Neutrophil (primary cell): Measurements from ENCODE around the gene CSTF3.

Source experiments
- H3K27ac ChIP-seq: fragments of 200-600 bp; sonication (generic); 2 replicates; pipeline ENCODE4 v1.5.1; 2016; ENCODE audit warnings: mild to moderate bottlenecking, moderate library complexity
- H3K27me3 ChIP-seq: fragments of 200-600 bp; sonication (generic); 2 replicates; pipeline ENCODE4 v1.6.0; 2016; ENCODE audit warnings: mild to moderate bottlenecking
- H3K36me3 ChIP-seq: fragments of 200-600 bp; sonication (generic); 2 replicates; pipeline ENCODE4 v1.5.1; 2017
- H3K4me1 ChIP-seq, 2 experiments: fragments of 200-600 bp in 1 of 2; sonication (generic) in 1 of 2; 1 replicate in 1 of 2; 2 replicates in 1 of 2; pipeline versions ENCODE4 v1.5.1 to v1.6.1; 2013 to 2016; ENCODE audit warnings: low read depth in 1 of 2, low read length in 1 of 2, mild to moderate bottlenecking in 1 of 2, moderate library complexity in 1 of 2; ENCODE audit not compliant: control insufficient read depth in 1 of 2, insufficient read depth in 1 of 2
- H3K4me3 ChIP-seq, 2 experiments: fragments of 200-600 bp in 1 of 2; sonication (generic) in 1 of 2; 1 replicate in 1 of 2; 2 replicates in 1 of 2; pipeline ENCODE4 v1.5.1; 2013 to 2016; ENCODE audit warnings: low read depth in 1 of 2, low read length in 1 of 2, mild to moderate bottlenecking in 1 of 2, moderate library complexity in 1 of 2
- H3K9me3 ChIP-seq: fragments of 200-600 bp; sonication (generic); 2 replicates; pipeline ENCODE4 v1.5.1; 2016
- CTCF ChIP-seq: fragments of 200-600 bp; sonication (generic); IDR thresholded peaks from 2 replicates; pipeline ENCODE4 v1.5.1; 2016; ENCODE audit warnings: antibody characterized with exemption

CSTF3 gene

GRCh38 chr11:33161120-33162005 is at the start of gene CSTF3:
TSS of gene CSTF3 (minus strand) at chr11:33161480. CDS start at chr11:33161325, 155 bp downstream.
- Histone ChIP-seq H3K4me1 (peaks cover 31 to 42% of the 10 kb centered on the region in 2 experiments), H3K4me3 (peak within 1 kb of the TSS; percentile 76 to 97), H3K36me3 (no peaks in the 10 kb centered on the region), H3K27ac (peak within 1 kb of the TSS; percentile 66), H3K27me3 (no peaks in the 10 kb centered on the region), H3K9me3 (no peaks in the 10 kb centered on the region)
- TF ChIP-seq CTCF: peak; percentile 86

- Histone ChIP-seq H3K9me3 (no peaks in the 10 kb centered on the region), H3K36me3 (no peaks in the 10 kb centered on the region), H3K4me3 (no peak overlapping the region), H3K27me3 (no peaks in the 10 kb centered on the region), H3K27ac (no peak overlapping the region), H3K4me1 (peaks cover 37 to 43% of the 10 kb centered on the region in 2 experiments)
- no peak for TF ChIP-seq CTCF
Observed at GRCh38 chr11:33208150-33208549, 46.9 kb upstream of the CSTF3 start.

- H3K27me3 ChIP-seq: no peaks in the 10 kb centered on the region
- peaks cover 31 to 36% of the 10 kb centered on the region in 2 experiments for H3K4me1 ChIP-seq
- no peak overlapping the region for H3K4me3 ChIP-seq
- no peaks in the 10 kb centered on the region for H3K36me3 ChIP-seq
- no peak for TF ChIP-seq CTCF
- H3K9me3 ChIP-seq: no peaks in the 10 kb centered on the region
- no peak overlapping the region for H3K27ac ChIP-seq
Observed at GRCh38 chr11:33207408-33207985, 46.2 kb upstream of the CSTF3 start.

- Histone ChIP-seq H3K36me3 (no peaks in the 10 kb centered on the region), H3K9me3 (no peaks in the 10 kb centered on the region), H3K27ac (peak overlapping the region; percentile 58), H3K4me3 (no peak overlapping the region), H3K4me1 (peaks cover 24 to 28% of the 10 kb centered on the region in 2 experiments), H3K27me3 (no peaks in the 10 kb centered on the region)
- no peak for TF ChIP-seq CTCF
Observed at GRCh38 chr11:33197915-33198727, 36.8 kb upstream of the CSTF3 start.

GRCh38 chr11:33195462-33196173 is 34.3 kb upstream of the CSTF3 start:
- Histone ChIP-seq H3K4me1 (peaks cover 26 to 34% of the 10 kb centered on the region in 2 experiments), H3K27ac (peak overlapping the region; percentile 54)

More at GRCh38 chr11:33195462-33196173, 34.3 kb upstream of the CSTF3 start:
- Histone ChIP-seq H3K4me3 (no peak overlapping the region), H3K36me3 (no peaks in the 10 kb centered on the region), H3K9me3 (no peaks in the 10 kb centered on the region), H3K27me3 (no peaks in the 10 kb centered on the region)
- no peak for TF ChIP-seq CTCF
